Heart left ventricle (tissue), 13 donors: ENCODE measurements around the gene VARS1.

Source experiments
- CTCF ChIP-seq, 12 donors: fragments of 200-600 bp; sonication (generic) in 4 of 12; IDR thresholded peaks; one replicate each; pipeline versions ENCODE4 v1.5.0 to v1.8.0; 2018 to 2022; ENCODE audit warnings: antibody characterized with exemption in 12 of 12, mild to moderate bottlenecking in 5 of 12
- POLR2A ChIP-seq, 2 donors: fragments of 450-650 bp; IDR thresholded peaks; one replicate each; pipeline ENCODE4 v1.6.1; 2017; ENCODE audit warnings: antibody characterized with exemption in 2 of 2, mild to moderate bottlenecking in 2 of 2, moderate library complexity in 2 of 2
- donor health status: ischemic (EF 13 %, LVEDD 7.1; RV severe dilation, severe dysfunction).
- donor health status: DM: no; HTN: yes; CAD: no.
- donor health status: DM: no; HTN: no; CAD: no.
- donor health status: ischemic (EF 25% LVEDD 6.9; RV normal size, moderate dysfunction).
- donor health status: ischemic (EF 25% LVEDD 5.7; RV mildly dilated, moderate dysfunction).
- donor health status: ischemic (EF 35%, LVEDD 5.7; RV mildly dilated, moderate dysfunction).
- donor health status: nonischemic (EF 11% LVEDD 7.7; RV severe dilation, severe dysfunction).
- donor health status: DM: yes; HTN: yes; CAD: no.
- donor health status: PGD.
- donor health status: ischemic (EF 29% LVEDD 5.4; RV normal size, mild dysfunction).
- donor health status: nonischemic (EF 23%, LVEDD 6.1; RV moderate dilation, normal function).

- no peak for TF ChIP-seq CTCF (IDR thresholded peaks at IDR 0.05)
- TF ChIP-seq POLR2A (IDR thresholded peaks at IDR 0.05): peak in 1 of 2 donors; percentile 82
Observed at GRCh38 chr6:31822036-31822821, 26.7 kb upstream of the VARS1 start.
